Measurements from ENCODE around the gene MTMR3. TPM values are rescaled to one million over a fixed set of nuclear protein-coding genes. Genes with fewer than 3 reads are reported as not detected.

MTMR3 gene
- total RNA-seq, 4 donors from 2014 or later: 34.9 to 45.9 (median 41.9) TPM

- H3K4me3 ChIP-seq: no peak overlapping the region
- H3K36me3 ChIP-seq: peaks cover 0 to 100% of the 10 kb centered on the region in 2 donors
- no peak overlapping the region for H3K27ac ChIP-seq
- TF ChIP-seq EP300 (IDR thresholded peaks at IDR 0.05) (no peak), CTCF (IDR thresholded peaks at IDR 0.05) (no peak), POLR2A (IDR thresholded peaks at IDR 0.05) (no peak), POLR2AphosphoS5 (IDR thresholded peaks at IDR 0.05) (no peak)
- no peaks in the 10 kb centered on the region for H3K9me3 ChIP-seq
- H3K4me1 ChIP-seq: no peaks in the 10 kb centered on the region
- WGBS, 2 donors (ENCODE audit: low coverage in 1 of 2): 73 to 100% methylated on average over 2 to 4 of the region's 8 CpGs
- no peak for ATAC-seq
- no peaks in the 10 kb centered on the region for H3K27me3 ChIP-seq
These were observed 139.1 kb downstream of the MTMR3 start for GRCh38 chr22:30021881-30022619.

GRCh38 chr22:30023099-30023660, 140.2 kb downstream of the MTMR3 start:
- no peak overlapping the region for H3K4me3 ChIP-seq
- no peaks in the 10 kb centered on the region for H3K9me3 ChIP-seq
- H3K4me1 ChIP-seq: no peaks in the 10 kb centered on the region
- no peak overlapping the region for H3K27ac ChIP-seq
- 60 to 80% methylated on average over 1 to 4 of the region's 4 CpGs for WGBS, 2 donors (ENCODE audit: low coverage in 1 of 2)
- no peak for ATAC-seq
- TF ChIP-seq EP300 (IDR thresholded peaks at IDR 0.05): no peak
- no peaks in the 10 kb centered on the region for H3K27me3 ChIP-seq
- H3K36me3 ChIP-seq: peaks cover 0 to 100% of the 10 kb centered on the region in 2 donors

GRCh38 chr22:30024231-30024630, 141.3 kb downstream of the MTMR3 start:
- no peak overlapping the region for H3K27ac ChIP-seq
- TF ChIP-seq POLR2A (IDR thresholded peaks at IDR 0.05) (no peak), EP300 (IDR thresholded peaks at IDR 0.05) (no peak), CTCF (IDR thresholded peaks at IDR 0.05) (no peak), POLR2AphosphoS5 (IDR thresholded peaks at IDR 0.05) (no peak)
- no peaks in the 10 kb centered on the region for H3K4me1 ChIP-seq
- ATAC-seq: no peak
- H3K4me3 ChIP-seq: no peak overlapping the region
- no peaks in the 10 kb centered on the region for H3K9me3 ChIP-seq
- H3K36me3 ChIP-seq: peaks cover 0 to 99% of the 10 kb centered on the region in 2 donors
- H3K27me3 ChIP-seq: no peaks in the 10 kb centered on the region
- 90 to 95% methylated on average over 4 to 5 of the region's 5 CpGs for WGBS, 2 donors (ENCODE audit: low coverage in 1 of 2)

- no peak for ATAC-seq
- no peaks in the 10 kb centered on the region for H3K9me3 ChIP-seq
- H3K27ac ChIP-seq: no peak overlapping the region
- 20 to 85% methylated on average over 1 to 2 of the region's 3 CpGs for WGBS, 2 donors (ENCODE audit: low coverage in 1 of 2)
- TF ChIP-seq POLR2AphosphoS5 (IDR thresholded peaks at IDR 0.05) (no peak), CTCF (IDR thresholded peaks at IDR 0.05) (no peak), POLR2A (IDR thresholded peaks at IDR 0.05) (no peak), EP300 (IDR thresholded peaks at IDR 0.05) (no peak)
- H3K36me3 ChIP-seq: peaks cover 0 to 89% of the 10 kb centered on the region in 2 donors
- no peaks in the 10 kb centered on the region for H3K27me3 ChIP-seq
- no peaks in the 10 kb centered on the region for H3K4me1 ChIP-seq
- no peak overlapping the region for H3K4me3 ChIP-seq
These were observed 142.2 kb downstream of the MTMR3 start for GRCh38 chr22:30025221-30025620.

GRCh38 chr22:30026756-30027155, 143.8 kb downstream of the MTMR3 start:
- no peaks in the 10 kb centered on the region for H3K27me3 ChIP-seq
- no peaks in the 10 kb centered on the region for H3K4me1 ChIP-seq
- no peak for ATAC-seq
- H3K36me3 ChIP-seq: peaks cover 0 to 74% of the 10 kb centered on the region in 2 donors
- no peaks in the 10 kb centered on the region for H3K9me3 ChIP-seq
- TF ChIP-seq EP300 (IDR thresholded peaks at IDR 0.05): no peak
- no peak for TF ChIP-seq POLR2AphosphoS5 (IDR thresholded peaks at IDR 0.05)
- no peak for TF ChIP-seq POLR2A (IDR thresholded peaks at IDR 0.05)
- TF ChIP-seq CTCF (IDR thresholded peaks at IDR 0.05): no peak
- WGBS, 2 donors (ENCODE audit: low coverage in 1 of 2): 100% methylated on average over 2 of the region's 2 CpGs; no CpG with 5 or more reads in 1 of the 2 donors
- no peak overlapping the region for H3K27ac ChIP-seq
- H3K4me3 ChIP-seq: no peak overlapping the region

Data from gastroesophageal sphincter (tissue), 4 donors.